NCI-H2029 (cell line): ENCODE data around the gene CENPO.
"Not testable (repeated sequence)": the region's sequence is repeated elsewhere in the genome, so short reads cannot be mapped to it uniquely, and the experiment has no call there.

Experiments used
- DNase-seq: peaks from one replicate; lab custom pipeline; 2025; lab: John Stamatoyannopoulos, UW

The CENPO gene

DNA sequence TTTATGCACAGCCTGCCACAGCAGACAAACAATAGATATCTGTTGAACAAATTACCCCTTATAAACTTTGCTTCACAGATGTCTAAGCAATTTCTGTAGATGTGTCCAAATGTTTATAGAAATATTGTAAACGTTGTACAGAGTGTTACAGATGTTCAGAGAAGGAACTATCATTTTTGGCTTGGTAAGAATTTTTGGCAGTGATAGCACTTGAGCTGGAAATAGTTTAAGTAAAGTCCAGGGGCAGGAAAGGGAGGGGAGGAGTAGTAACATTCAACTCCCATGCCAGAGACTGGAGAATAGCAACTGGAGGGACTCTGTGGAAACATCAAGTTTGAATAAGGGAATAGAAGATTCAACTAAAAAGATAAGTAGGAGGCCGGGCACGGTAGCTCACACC lies 4.4 kb upstream of the CENPO start:
- DNase-seq, result no peak

DNA sequence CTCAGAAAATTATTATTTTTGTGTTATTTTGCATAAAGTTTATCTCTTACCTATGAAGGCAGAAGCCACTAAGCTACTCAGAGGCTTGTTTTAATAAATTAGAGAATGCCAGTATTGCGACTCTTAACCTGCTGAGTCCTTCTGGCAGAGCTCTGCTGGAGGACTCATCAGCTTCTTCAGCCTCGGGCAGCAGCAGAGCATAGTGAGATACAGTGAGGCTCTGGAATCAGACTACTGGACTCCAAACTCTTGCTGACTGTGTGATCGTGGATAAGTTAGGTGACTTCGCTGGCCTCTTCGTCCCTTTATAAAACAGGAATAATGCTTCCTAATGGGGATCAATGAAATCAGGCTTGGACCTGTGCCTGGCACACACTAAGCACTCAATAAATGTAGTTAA lies 1.8 kb upstream of the CENPO start:
- DNase-seq, result no peak

DNA sequence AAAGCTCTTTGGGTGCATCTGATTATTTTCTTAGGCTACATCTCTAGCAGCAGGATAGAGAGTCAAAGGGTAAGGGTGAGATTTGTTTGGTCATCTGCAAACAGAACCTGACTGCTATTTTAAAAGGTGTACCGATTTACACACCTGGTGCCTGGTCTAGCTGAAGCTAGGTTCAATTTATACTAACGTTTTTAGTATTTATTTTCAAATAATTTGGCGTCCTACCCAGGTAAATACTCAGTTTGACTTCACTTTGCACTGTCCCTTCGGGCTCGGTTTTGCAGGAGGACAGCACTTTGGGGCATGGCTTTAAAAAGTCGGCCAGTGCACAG lies 717 bp upstream of the CENPO start:
- no peak for DNase-seq

DNA sequence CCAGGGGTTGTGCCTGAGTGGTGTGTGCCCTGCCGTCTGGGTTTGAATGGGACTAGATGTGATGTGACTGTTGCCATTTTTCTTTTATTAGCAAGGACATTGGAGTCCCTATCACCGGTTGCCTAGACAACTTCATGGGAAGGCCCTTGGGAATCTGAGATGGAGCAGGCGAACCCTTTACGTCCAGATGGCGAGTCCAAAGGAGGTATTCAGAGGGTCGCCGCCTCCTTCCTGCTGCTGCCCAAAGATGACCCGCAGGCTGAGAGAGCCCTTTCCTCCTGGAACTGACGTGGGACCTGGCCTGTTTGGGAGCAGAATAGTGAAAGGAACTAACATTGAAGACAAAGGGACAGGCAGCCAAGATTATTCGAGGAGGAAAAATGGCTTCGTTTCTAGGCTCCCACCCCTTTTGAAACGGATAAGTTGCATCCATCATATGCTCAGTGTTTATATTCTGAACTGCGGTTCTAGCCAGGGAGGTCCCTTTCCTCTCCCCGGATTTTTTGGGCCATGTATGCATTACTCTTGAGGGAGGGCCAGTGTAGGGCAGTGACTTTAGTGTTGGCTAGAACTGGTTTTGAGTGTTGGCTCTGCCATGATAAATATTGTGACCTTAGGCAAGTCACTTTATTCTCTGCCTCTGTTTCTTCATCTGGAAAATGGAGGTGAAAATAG lies 673 bp downstream of the CENPO start:
- DNase-seq, result peak; percentile 13

DNA sequence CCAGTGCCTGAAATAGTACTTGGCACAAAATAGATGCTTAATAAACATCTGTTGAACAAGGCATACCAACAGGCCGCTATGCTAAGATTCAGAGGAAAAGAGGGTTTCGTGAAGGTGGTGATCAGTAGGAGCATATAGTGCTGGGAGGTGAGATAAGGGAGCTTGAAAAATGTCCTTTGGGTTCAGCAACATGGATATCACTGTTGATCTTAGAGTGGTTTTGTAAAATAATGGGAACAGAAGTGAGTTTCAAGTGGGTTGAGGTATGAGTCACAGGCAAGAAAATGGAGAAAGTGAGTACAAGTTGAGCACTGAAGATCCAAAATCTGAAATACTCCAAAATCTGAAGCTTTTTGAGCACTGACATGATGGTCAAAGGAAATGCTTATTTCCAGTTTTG lies 4.4 kb downstream of the CENPO start:
- no peak for DNase-seq

DNA sequence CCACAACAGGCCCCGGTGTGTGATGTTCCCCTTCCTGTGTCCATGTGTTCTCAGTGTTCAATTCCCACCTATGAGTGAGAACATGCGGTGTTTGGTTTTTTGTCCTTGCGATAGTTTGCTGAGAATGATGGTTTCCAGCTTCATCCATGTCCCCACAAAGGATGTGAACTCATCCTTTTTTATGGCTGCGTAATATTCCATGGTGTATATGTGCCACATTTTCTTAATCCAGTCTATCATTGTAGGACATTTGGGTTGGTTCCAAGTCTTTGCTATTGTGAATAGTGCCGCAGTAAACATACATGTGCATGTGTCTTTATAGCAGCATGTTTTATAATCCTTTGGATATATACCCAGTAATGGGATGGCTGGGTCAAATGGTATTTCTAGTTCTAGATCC lies 7.3 kb downstream of the CENPO start:
- not testable (repeated sequence) for DNase-seq

DNA sequence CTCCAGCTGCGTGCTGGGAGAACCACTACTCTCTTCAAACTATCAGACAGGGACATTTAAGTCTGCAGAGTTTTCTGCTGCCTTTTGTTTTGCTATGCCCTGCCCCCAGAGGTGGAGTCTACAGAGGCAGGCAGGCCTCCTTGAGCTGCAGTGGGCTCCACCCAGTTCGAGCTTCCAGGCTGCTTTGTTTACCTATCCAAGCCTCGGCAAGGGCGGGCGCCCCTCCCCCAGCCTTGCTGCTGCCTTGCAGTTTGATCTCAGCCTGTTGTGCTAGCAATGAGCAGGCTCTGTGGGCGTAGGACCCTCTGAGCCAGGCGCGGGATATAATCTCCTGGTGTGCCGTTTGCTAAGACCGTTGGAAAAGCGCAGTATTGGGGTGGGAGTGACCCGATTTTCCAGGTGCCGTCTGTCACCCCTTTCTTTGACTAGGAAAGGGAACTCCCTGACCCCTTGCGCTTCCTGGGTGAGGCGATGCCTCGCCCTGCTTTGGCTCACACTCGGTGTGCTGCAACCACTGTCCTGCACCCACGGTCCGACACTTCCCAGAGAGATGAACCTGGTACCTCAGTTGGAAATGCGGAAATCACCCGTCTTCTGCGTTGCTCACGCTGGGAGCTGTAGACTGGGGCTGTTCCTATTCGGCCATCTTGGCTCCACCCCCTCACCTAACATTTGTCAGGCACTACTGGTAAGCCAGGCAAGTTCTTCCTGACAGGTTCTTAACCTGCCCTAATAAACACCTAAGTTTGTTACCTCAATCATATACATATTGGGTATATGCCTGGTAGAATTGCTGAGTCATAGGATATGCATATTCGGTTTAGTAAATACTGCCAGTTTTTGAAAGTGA lies 12.8 kb downstream of the CENPO start:
- not testable (repeated sequence) for DNase-seq

DNA sequence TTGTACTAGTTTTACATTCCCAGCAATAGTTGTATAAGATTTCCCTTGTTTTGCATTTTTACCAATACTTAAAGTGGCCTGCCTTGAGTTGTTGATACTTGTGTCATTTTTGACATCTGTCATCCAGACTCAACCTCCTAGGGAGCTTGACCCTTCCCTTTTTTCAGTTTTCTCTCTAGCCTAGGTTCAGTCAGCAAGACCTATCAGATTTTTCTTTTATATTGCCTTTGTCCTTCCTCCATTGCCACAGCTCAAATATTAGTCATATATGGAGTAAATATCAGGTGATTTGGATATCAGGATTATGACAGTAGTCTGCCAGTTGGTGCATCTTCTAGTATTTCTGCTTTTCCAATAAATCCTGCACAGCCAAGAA lies 13.4 kb downstream of the CENPO start:
- DNase-seq, result no peak

DNA sequence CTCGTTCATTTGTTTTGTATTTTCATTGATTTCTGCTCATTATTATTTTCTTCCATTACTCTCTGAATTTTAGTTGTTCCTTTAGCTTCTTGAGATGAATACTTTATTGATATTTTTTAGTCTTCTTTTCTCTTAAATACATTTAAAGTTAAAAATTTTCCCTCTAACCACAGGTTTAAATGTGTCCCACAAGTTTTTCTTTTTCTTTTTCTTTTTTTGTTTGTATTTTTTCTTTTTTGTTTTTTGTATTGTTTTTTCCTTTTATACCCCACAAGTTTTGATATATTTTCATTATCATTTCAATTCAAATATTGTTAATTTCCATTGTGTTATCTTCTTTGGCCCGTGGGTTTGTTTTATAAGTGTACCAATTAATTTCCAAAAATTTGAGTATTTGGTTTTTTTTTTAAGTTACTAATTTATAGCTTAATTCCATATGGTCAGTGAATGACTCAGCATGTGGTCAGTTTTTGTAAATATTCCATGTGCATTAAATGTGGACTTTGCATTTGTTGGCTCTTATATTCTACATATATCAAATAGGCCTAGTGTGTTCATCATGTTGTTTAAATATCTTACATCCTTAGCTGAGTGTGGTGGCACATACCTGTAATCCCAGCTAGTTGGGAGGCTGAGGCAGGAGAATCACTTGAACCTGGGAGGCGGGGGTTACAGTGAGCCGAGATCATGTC lies 16.2 kb downstream of the CENPO start:
- no peak for DNase-seq

DNA sequence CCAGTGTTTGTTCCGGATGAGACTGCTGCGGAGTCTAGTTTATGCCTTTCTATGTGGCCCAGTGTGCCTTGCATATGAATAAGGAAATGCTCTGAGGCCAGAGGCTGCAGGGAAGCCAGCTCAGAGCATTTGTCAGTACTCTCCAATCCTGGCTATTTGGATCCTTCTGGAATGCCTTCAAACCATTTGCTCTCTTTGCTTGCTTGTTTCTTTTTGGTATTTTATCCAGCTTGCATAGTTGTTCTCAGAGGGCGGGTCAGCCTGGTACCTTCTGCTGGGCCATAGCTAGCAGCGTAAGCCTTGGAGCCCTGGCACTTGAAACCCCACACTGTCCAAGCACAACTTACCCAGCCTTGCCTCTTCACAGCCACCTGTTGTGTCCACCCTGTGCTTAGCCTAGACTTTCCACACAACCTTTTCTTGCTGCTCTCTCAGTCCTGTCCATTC lies 20.5 kb downstream of the CENPO start:
- no peak for DNase-seq

DNA sequence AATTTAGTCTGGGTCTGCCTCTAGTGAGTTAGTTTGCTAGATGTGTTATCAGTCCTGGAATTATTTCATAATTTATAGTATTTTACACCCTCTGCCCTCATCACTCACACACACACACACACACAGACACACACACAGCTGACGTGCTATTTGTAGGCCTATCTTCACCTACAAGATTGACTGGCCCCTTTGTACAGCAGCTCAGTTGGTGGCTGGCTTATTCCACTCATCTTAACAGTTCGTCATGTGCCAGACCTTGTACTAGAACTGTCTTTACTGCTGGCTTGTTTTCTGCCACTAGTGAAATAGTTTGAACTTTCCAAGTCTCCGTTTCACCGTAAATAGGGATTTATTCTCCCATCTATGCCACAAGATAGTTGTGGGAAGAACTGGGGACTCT lies 21.3 kb downstream of the CENPO start:
- DNase-seq, result no peak

DNA sequence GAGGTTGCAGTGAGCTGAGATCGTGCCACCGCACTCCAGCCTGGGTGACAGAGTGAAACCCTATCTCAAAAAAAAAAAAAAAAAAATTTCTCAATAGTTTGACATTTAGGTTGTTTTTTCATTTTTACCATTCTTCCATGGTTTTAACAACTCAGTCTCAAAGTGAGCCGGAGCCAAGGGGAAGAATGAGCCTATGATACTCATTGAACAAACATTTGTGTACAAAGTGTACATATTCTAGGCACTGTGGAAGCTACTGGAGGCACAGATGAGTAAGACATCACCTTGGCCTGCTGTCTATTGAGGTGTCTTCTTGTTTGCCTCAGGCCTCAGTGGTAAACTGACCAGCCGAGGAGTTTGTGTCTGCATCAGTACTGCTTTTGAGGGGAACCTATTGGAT lies 21.9 kb downstream of the CENPO start:
- no peak for DNase-seq

DNA sequence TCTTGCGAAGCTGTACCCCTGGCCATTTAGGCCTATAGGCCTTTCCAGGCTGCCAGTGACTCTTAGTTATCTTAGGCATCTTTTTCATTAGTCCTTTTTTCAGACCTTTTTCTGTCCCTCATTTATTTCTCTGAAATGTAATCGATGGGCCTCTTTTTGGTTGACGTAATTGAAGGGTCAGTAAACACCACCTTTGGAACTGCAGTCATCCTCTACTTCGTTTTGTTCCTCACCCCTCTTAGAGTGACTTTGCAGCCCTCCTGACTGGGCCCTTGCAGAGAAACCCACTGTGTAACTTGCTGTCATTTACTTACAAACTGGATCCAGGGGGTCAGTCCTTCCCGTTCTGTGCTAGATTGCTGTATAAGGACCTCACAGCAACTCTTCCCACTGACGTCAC lies 23.2 kb downstream of the CENPO start:
- DNase-seq, result no peak

DNA sequence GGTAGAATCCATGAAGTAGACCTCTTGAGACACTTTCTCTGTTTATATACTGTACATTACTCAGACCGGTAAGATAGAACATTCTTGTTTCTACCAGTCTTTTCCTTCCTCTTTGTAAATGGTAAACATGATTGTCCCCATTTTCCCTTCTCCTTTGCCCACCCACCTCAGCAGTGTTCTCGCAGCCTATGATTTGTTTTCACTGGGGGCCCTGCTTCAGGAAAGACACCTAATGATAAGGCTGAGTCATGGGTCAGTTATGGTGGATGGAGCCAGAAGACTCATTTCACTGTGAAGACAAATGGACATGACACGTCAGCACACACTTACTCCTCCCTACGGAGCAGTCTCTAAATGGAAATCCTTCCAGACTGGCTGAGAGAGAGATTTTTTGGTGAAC lies 23.7 kb downstream of the CENPO start:
- no peak for DNase-seq

DNA sequence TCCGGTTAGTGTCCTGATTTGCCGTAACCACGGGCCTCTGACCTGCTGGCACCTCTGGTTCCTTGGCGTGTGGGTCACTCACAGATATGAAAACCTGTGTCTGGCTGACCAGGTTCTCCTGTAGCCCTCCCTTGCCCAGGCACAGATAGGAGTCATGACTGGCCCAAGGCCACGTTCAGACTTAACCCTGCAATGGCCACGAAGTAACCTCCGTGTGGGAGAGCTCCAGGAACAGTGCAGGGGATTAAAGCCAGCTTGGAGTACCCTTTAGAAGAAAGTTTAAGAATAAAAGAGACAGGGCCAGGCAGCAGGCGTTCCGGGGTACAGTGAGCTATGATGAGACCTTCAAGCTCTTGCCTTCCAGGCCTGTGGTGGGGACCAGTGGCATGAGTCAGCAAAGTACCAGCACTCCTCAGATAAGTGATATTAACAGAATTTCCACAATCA lies 25.5 kb downstream of the CENPO start:
- no peak for DNase-seq

DNA sequence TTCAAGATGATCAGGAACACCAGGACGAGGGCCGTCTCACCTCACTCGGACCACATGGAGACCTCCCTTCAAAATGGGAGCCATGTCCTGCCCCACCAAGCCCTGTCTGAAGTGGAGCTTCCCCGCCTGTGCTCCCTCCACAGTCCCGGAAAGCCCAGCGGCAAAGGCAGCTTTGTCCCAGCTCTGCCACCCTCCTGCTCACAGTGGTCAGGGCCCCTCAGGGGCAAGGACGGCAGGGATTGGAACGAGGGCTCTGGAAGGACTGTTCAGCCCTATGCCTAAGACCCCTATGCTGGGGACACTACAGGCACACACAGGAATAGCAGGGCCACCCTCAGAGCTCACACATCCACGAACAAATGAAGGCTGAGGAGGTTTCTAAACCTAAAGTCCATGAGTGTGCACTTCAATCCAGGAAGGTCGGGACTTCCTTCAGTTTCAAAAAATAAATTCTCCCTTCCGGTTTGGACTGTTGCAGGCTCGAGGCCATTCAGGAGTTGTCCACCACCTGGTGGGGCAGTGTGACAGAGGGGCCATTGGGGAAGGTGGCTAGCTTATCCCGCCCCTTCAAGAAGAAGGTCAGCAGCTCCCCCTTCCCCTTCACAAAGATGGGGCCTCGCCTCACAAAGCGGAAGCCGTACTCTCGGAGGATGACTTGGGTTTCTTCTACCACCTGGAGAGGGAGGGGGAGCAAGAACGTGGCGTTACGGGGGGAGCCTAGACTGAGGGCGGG lies 26.4 kb downstream of the CENPO start:
- no peak for DNase-seq

DNA sequence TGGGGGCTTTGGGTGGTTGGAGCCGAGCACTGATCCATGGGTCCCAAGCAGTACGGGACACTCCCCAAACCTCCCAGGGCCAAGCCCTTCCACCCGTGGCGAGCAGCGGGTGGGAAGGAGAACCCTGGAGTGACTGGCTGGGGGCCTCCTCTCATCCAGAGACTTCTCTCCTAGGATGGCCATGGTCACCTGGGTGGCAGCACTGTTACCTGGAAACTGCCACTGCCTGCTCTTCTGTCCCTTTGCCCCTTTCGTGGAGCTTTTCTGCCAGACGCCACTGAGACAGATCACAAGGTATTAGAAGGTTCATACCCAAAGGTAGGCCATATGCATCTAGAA lies 26.9 kb downstream of the CENPO start:
- no peak for DNase-seq

DNA sequence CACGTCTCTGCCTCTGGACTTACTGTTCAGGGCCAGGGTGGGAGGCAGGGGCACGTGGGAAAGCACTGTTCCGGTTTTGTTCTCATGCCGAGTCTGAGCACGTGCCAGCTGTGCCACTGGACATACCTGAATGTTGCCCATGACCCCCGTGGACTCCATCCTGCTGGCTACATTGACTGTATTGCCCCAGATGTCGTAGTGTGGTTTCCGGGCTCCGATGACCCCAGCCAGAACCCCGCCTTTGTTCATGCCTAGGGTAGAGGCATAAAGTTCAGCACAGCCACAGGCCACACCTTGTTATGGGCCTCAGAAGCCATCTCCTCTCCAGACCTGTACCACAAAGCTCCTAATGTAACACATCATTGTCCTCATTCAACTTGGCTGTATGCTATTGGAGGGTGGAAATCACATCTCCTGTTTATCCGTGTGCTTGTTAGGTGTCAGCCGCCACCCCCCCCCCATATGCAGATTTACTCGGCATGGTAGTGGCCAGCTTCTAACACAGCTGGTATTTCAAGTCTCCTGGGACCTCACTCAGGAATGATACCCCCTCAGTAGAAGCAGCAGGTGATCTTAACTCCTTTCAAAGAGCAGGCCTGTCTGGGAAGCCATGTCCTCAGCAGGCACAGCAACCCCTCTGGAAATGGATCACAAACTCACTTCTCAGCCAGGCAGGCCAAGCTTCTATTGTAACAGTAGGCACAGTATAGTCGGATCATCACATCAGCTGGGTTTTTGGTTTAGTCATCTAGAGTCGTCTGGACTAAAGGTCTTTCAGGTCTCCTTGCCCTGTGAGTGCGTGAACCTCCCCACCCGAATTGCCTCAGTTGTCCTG lies 27.6 kb downstream of the CENPO start:
- no peak for DNase-seq

DNA sequence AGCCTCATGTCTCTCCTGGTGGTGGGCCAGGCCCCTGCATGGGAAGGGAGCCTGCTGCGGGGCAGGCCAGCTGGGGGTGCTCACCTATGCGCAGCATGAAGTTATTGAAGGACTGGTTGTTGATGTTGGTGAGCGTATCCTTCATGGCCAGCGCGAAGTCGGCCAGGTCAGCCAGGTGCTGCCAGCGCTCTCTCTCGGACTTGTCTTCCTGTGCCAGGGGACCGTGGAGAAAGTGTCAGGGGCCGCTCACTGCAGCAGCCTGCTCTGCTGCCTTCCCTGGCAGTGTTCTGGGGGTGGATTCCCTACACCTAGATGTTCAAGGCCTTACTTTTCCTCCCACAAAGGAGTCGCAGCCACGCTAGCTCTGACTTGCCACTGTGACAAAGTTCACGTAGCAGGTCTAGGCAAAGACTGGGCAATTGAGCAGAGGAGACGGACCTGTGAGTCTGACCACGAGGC lies 28.2 kb downstream of the CENPO start:
- no peak for DNase-seq

DNA sequence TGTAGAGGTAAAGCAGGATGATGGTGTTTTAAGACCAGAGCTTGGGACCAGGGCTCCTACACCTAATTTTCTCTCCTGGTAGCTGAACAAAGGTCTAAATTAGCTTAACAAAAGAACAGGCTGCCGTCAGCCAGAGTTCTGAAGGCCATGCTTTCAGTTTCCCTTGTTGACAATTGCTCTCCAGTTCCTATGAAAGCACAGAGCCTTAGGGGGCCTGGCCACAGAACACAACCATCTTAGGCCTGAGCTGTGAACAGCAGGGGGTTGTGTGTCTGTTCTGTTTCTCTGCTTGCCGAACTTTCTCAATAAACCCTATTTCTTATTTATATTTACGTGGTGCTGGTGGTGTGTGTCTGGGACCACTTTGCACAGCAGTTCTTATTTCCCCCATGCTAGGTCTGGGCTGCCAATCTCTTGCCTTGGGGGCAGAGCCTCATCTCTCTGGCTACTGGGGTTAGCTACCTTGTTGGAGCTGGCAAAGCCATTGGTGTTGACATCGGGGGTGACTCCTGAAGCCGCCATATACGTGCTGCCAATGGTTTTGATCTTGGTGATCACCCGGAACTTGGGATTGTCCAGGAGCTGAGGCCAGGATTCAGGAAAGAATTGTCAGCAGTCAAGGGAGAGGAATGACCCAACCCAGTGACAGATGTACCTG lies 29.0 kb downstream of the CENPO start:
- DNase-seq, result no peak

DNA sequence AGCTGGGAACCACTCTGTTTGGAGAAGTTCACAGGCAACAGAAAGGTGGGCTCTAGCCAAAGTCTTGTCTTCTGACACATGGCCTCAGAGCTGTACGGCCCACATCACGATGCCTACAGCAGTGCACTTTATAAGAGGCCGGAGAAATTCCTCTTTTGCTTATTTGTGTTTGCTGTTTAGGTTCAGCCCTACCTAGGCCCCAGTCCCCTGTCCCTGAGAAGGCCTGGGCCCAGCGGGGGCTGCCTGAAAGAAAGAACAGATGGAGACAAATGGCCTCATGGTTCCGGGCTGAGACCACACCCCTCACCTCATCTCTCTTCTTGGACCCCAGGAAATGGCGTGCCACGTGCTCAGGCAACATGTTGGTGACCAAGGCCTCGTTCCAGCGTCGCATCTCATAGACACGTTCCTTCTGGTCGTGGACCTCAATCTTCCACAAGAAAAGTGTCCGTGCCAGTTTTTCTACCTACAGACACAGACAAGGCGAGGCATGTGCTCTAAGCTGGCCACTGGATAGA lies 30.9 kb downstream of the CENPO start:
- DNase-seq, result no peak
